ENCODE data around the gene TMEM212. TPM values are rescaled to one million over a fixed set of nuclear protein-coding genes. Genes with fewer than 3 reads are reported as not detected.

Gene TMEM212
- total and polyA plus RNA-seq, 9 of the 15 experiments (the other 6 are each of a cell fraction or from before 2014, with no cell fraction given): not detected

- TF ChIP-seq FOXP4 (CRISPR knock-in tag; IDR thresholded peaks at IDR 0.05; ENCODE audit: borderline replicate concordance) (peak; percentile 15; the same call in 1 of the 2 replicates), MAZ (CRISPR knock-in tag; conservative IDR thresholded peaks at IDR 0.05 in 1 of 2, IDR thresholded peaks at IDR 0.05 in 1 of 2) (peak; percentile 87 to 93), CEBPG (CRISPR knock-in tag; IDR thresholded peaks at IDR 0.05) (peak; percentile 43; the same call in 1 of the 2 replicates), CEBPG (tag; conservative IDR thresholded peaks at IDR 0.05 in 1 of 2, IDR thresholded peaks at IDR 0.05 in 1 of 2) (no peak), TGIF2 (CRISPR knock-in tag; IDR thresholded peaks at IDR 0.05) (0 out of 2 replicates have a peak, but pooled peaks have one; percentile 64), JUN (IDR thresholded peaks at IDR 0.05; ENCODE audit: borderline replicate concordance, low read depth, low read length) (no peak), JUN (CRISPR knock-in tag; IDR thresholded peaks at IDR 0.05; ENCODE audit: borderline replicate concordance) (peak; percentile 86; the same call in 1 of the 2 replicates), ZBTB2 (IDR thresholded peaks at IDR 0.05) (peak; percentile 55; the same call in 1 of the 2 replicates), NCOA6 (IDR thresholded peaks at IDR 0.05) (no peak), HCFC1 (IDR thresholded peaks at IDR 0.05; ENCODE audit: low read depth, low read length) (peak; percentile 0; the same call in 1 of the 2 replicates), GATAD2B (IDR thresholded peaks at IDR 0.05; ENCODE audit: borderline replicate concordance) (peak; percentile 39; the same call in 1 of the 2 replicates), STAG1 (CRISPR knock-in tag; IDR thresholded peaks at IDR 0.05; ENCODE audit: borderline replicate concordance) (no peak), TSC22D4 (tag; IDR thresholded peaks at IDR 0.05) (no peak), GABPA (tag; conservative IDR thresholded peaks at IDR 0.05; ENCODE audit: low read depth) (0 out of 2 replicates have a peak, but pooled peaks have one; percentile 15), TCF7L2 (IDR thresholded peaks at IDR 0.05; ENCODE audit: low read depth, low read length) (no peak), RBM14 (IDR thresholded peaks at IDR 0.05; ENCODE audit: borderline replicate concordance, insufficient read depth, low read depth, low read length) (0 out of 2 replicates have a peak, but pooled peaks have one; percentile 27), FOXK1 (CRISPR knock-in tag; IDR thresholded peaks at IDR 0.05; ENCODE audit: borderline replicate concordance) (peak; percentile 54; the same call in 1 of the 2 replicates), ETS1 (conservative IDR thresholded peaks at IDR 0.05; ENCODE audit: control insufficient read depth, low read depth, low read length) (peak; percentile 55; the same call in 1 of the 2 replicates), DACH1 (IDR thresholded peaks at IDR 0.05; ENCODE audit: partially characterized antibody) (peak; percentile 83)
- TF ChIP-seq, protein P1, sequence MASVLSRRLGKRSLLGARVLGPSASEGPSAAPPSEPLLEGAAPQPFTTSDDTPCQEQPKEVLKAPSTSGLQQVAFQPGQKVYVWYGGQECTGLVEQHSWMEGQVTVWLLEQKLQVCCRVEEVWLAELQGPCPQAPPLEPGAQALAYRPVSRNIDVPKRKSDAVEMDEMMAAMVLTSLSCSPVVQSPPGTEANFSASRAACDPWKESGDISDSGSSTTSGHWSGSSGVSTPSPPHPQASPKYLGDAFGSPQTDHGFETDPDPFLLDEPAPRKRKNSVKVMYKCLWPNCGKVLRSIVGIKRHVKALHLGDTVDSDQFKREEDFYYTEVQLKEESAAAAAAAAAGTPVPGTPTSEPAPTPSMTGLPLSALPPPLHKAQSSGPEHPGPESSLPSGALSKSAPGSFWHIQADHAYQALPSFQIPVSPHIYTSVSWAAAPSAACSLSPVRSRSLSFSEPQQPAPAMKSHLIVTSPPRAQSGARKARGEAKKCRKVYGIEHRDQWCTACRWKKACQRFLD (CRISPR knock-in tag; IDR thresholded peaks at IDR 0.05): peak; percentile 21; the same call in 1 of the 2 replicates
Measured at GRCh38 chr3:171809861-171810628, 33.1 kb upstream of the TMEM212 start, which contains the start of gene PLD1 (continued).
